HL-60/S4 treated with phorbol 12-myristate 13-acetate at 8.2 ng/mL for 4 days and 3 days (cell line): ENCODE data around the gene OR5M3.

Experiments
- in situ Hi-C: fragments of 300-500 bp; cut with MboI; formaldehyde crosslinking; loops from 2 replicates; pipeline ENCODE4 v1.15.0; 2022; ENCODE audit warnings: low sequenced_read_pairs

Gene OR5M3

GRCh38 chr11:56473252-56473651 lies at the start of gene OR5M3:
Gene OR5M3, minus strand, starts transcription at chr11:56473352. Its CDS starts 2,855 bp downstream, at chr11:56470497.
- in situ Hi-C loops, result no loop called here

GRCh38 chr11:56522008-56522407 lies 48.9 kb upstream of the OR5M3 start:
- in situ Hi-C loops, result no loop called here

GRCh38 chr11:56513280-56513679 lies 40.1 kb upstream of the OR5M3 start:
- in situ Hi-C loops, result no loop called here

GRCh38 chr11:56509439-56509838 lies 36.3 kb upstream of the OR5M3 start:
- in situ Hi-C loops, result no loop called here

GRCh38 chr11:56497010-56497409 lies 23.9 kb upstream of the OR5M3 start:
- in situ Hi-C loops, result no loop called here

- in situ Hi-C loops, result no loop called here
These were observed 22.0 kb upstream of the OR5M3 start for GRCh38 chr11:56495117-56495516.

GRCh38 chr11:56491270-56491669 lies 18.1 kb upstream of the OR5M3 start, which contains the start of gene OR5M8:
Gene OR5M8, minus strand, starts transcription at chr11:56491370. Its CDS starts 0 bp downstream, at chr11:56491370.
- in situ Hi-C loops, result no loop called here

GRCh38 chr11:56486801-56487200 lies 13.6 kb upstream of the OR5M3 start:
- in situ Hi-C loops, result no loop called here

GRCh38 chr11:56474729-56475235 lies 1.6 kb upstream of the OR5M3 start:
- in situ Hi-C loops, result no loop called here

- in situ Hi-C loops, result no loop called here
These were observed 16.1 kb downstream of the OR5M3 start for GRCh38 chr11:56457076-56457475.

- in situ Hi-C loops, result no loop called here
These were observed 19.6 kb downstream of the OR5M3 start for GRCh38 chr11:56453521-56453920.
